Neuronal stem cell (in vitro differentiated cells): ENCODE results near the gene ANP32A.

Source experiments
- DNase-seq: peaks from one replicate; pipeline ENCODE4 v3.0.0-alpha.2; 2013; ENCODE audit warnings: low spot score
- H2AFZ ChIP-seq: one replicate; pipeline ENCODE4 v1.6.1; 2013; ENCODE audit warnings: mild to moderate bottlenecking, low read length, inconsistent platforms
- H2AK5ac ChIP-seq: 2 replicates; pipeline ENCODE4 v1.6.1; 2013; ENCODE audit warnings: low read depth, mild to moderate bottlenecking, inconsistent platforms, low read length, moderate library complexity, mixed read lengths
- H2BK120ac ChIP-seq: 2 replicates; pipeline ENCODE4 v1.6.1; 2013; ENCODE audit warnings: low read depth, mild to moderate bottlenecking, inconsistent platforms, low read length, moderate library complexity, mixed read lengths
- H2BK12ac ChIP-seq: one replicate; pipeline ENCODE4 v1.6.1; 2013; ENCODE audit warnings: low read length, inconsistent platforms
- H2BK15ac ChIP-seq: 2 replicates; pipeline ENCODE4 v1.6.1; 2013; ENCODE audit warnings: mild to moderate bottlenecking, low read length, inconsistent platforms, mixed read lengths
- H2BK5ac ChIP-seq: one replicate; pipeline ENCODE4 v1.6.1; 2013; ENCODE audit warnings: inconsistent platforms, mild to moderate bottlenecking, low read length, moderate library complexity
- H3K14ac ChIP-seq: one replicate; pipeline ENCODE4 v1.6.1; 2013; ENCODE audit warnings: low read length, inconsistent platforms
- H3K18ac ChIP-seq: 2 replicates; pipeline ENCODE4 v1.6.1; 2013; ENCODE audit warnings: low read length, inconsistent platforms
- H3K23ac ChIP-seq: 2 replicates; pipeline ENCODE4 v1.6.1; 2013; ENCODE audit warnings: low read depth, mild to moderate bottlenecking, mixed read lengths, low read length, inconsistent platforms; ENCODE audit not compliant: poor library complexity
- H3K27ac ChIP-seq: replicated peaks from 3 replicates; pipeline ENCODE4 v1.5.1; 2013; ENCODE audit warnings: low read length, inconsistent platforms
- H3K27me3 ChIP-seq, 3 experiments: 2 replicates each; pipeline ENCODE4 v1.6.1; 2013; ENCODE audit warnings: low read length in 3 of 3, mild to moderate bottlenecking in 2 of 3, inconsistent platforms in 1 of 3, low read depth in 1 of 3, mixed read lengths in 1 of 3, moderate library complexity in 1 of 3; ENCODE audit not compliant: control insufficient read depth in 3 of 3, insufficient read depth in 3 of 3
- H3K36me3 ChIP-seq, 2 donors: replicated peaks in 1 of 2; 2 replicates each; pipeline ENCODE4 v1.6.1; 2013; ENCODE audit warnings: low read length in 2 of 2; ENCODE audit not compliant: control insufficient read depth in 2 of 2, insufficient read depth in 2 of 2
- H3K4ac ChIP-seq: 2 replicates; pipeline ENCODE4 v1.6.1; 2013; ENCODE audit warnings: inconsistent platforms, mild to moderate bottlenecking, low read length, moderate library complexity
- H3K4me1 ChIP-seq, 2 donors: 1 replicate in 1 of 2; 2 replicates in 1 of 2; pipeline ENCODE4 v1.6.1; 2013; ENCODE audit warnings: low read length in 2 of 2, low read depth in 1 of 2; ENCODE audit not compliant: control insufficient read depth in 2 of 2, insufficient read depth in 1 of 2
- H3K4me2 ChIP-seq: one replicate; pipeline ENCODE4 v1.6.1; 2013; ENCODE audit warnings: mild to moderate bottlenecking, low read length, inconsistent platforms; ENCODE audit not compliant: insufficient read depth, poor library complexity, severe bottlenecking
- H3K4me3 ChIP-seq, 2 donors: 2 replicates each; pipeline ENCODE4 v1.5.1; 2013; ENCODE audit warnings: low read length in 2 of 2, mild to moderate bottlenecking in 2 of 2, inconsistent platforms in 1 of 2, moderate library complexity in 1 of 2
- H3K79me1 ChIP-seq: one replicate; pipeline ENCODE4 v1.6.1; 2013; ENCODE audit warnings: low read depth, mild to moderate bottlenecking, inconsistent platforms, low read length, moderate library complexity
- H3K9ac ChIP-seq: one replicate; pipeline ENCODE4 v1.6.1; 2013; ENCODE audit warnings: mild to moderate bottlenecking, low read depth, low read length, inconsistent platforms; ENCODE audit not compliant: poor library complexity
- H3K9me3 ChIP-seq, 2 donors: replicated peaks in 1 of 2; 2 replicates each; pipeline versions ENCODE3 to v1.6.1; 2013; ENCODE audit warnings: low read length in 2 of 2, mild to moderate bottlenecking in 2 of 2, inconsistent platforms in 1 of 2, low read depth in 1 of 2, mixed read lengths in 1 of 2, moderate library complexity in 1 of 2; ENCODE audit not compliant: control insufficient read depth in 2 of 2, insufficient read depth in 1 of 2
- H4K8ac ChIP-seq: one replicate; pipeline ENCODE4 v1.6.1; 2013; ENCODE audit warnings: low read depth, mild to moderate bottlenecking, inconsistent platforms, low read length, moderate library complexity
- H4K91ac ChIP-seq: one replicate; pipeline ENCODE4 v1.6.1; 2013; ENCODE audit warnings: low read length, low read depth, mild to moderate bottlenecking, inconsistent platforms; ENCODE audit not compliant: poor library complexity
- whole genome bisulfite sequencing, 2 donors: extraction: QIAGEN DNeasy Blood & Tissue Kit; methylation state at CpG; one replicate each; pipeline ENCODE4 v1.1.7; 2013; ENCODE audit warnings: missing lambda C conversion rate in 2 of 2, mixed read lengths in 1 of 2; ENCODE audit not compliant: insufficient read length in 2 of 2, insufficient replicate concordance in 1 of 2; ENCODE audit errors: extremely low coverage in 2 of 2; 5-methylcytosine and 5-hydroxymethylcytosine counted together

Gene ANP32A

DNA sequence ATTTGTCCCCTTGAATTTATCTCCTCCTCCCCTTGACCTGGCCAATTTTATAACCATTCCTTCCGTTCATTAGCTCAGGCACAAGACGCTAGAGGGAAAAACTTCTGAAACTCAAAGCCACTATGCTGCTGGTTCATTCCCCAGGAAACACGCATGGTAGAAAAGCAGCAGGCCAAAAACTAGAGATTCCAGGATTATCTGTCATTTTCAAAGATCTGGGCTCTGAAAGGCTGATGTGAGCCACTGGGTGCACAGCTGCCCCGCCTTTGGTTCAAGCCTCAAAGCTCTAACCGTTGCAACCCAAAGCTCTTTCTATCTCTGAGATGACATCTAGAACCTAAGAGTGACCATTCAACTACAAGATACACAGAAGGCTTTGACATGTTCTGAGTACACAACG lies 6.1 kb downstream of the ANP32A start:
- Histone ChIP-seq H3K18ac (no peak overlapping the region), H3K4me3 (no peak overlapping the region), H4K8ac (no peak overlapping the region), H2AK5ac (no peak overlapping the region), H4K91ac (no peak overlapping the region), H3K79me1 (peaks cover 5% of the 10 kb centered on the region), H2BK120ac (no peak overlapping the region), H2BK12ac (no peak overlapping the region), H3K36me3 (peaks cover 10 to 64% of the 10 kb centered on the region in 2 donors), H2AFZ (no peak overlapping the region), H2BK5ac (no peak overlapping the region), H3K23ac (no peak overlapping the region), H3K4me1 (peaks cover 19 to 30% of the 10 kb centered on the region in 2 donors), H2BK15ac (no peak overlapping the region), H3K14ac (no peak overlapping the region), H3K9ac (no peak overlapping the region), H3K27ac (no peak overlapping the region), H3K4me2 (no peak overlapping the region), H3K4ac (no peak overlapping the region), H3K27me3 (no peaks in the 10 kb centered on the region), H3K9me3 (no peaks in the 10 kb centered on the region)
- no peak for DNase-seq
- WGBS, 2 donors = no CpG with 5 or more reads among the region's 6 CpGs

DNA sequence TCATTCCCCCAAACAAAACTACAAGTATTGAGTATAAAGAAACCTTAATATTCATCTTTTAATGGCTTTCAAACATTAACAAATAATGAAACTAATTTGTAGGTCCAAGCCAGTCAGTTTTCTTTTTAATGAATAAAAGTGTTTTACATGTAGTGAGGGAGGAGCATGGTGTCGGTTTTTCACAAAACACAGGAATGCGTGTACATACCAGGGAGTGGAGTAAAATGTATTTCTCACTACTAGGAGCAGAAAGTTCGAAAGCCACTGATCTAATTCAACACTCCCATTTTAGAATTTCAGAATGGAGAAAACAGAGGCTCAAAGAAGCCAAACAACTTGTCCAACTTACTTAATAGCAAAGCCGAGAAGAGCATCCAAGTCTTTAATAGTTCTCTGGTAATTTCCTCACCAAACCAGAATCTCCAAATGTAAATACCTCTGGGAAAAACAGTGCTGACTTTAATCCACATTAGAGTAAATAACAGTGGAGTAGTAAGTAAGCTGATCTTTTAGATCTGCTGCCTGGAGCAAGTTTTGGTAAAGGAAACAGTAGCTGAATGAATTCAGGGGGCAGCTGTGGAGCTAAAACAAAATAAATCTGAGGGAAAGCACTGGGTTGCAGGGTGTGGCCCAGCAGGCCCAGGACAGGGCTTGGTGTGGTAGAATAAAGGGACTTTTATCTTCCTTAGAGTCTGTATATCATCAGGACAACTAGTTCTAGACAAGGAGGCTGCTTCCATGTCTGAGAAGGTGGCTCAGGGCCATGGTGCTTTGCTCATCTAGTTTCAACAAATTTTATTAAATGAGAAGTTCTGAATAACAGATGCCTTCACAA lies 7.9 kb downstream of the ANP32A start:
- no peak overlapping the region for H3K4ac ChIP-seq
- no peak overlapping the region for H2BK120ac ChIP-seq
- H3K4me1 ChIP-seq = peaks cover 19 to 42% of the 10 kb centered on the region in 2 donors
- H3K4me2 ChIP-seq = no peak overlapping the region
- H3K9ac ChIP-seq = no peak overlapping the region
- H4K8ac ChIP-seq = no peak overlapping the region
- H3K27ac ChIP-seq = no peak overlapping the region
- H2AFZ ChIP-seq = no peak overlapping the region
- peaks cover 12 to 82% of the 10 kb centered on the region in 2 donors for H3K36me3 ChIP-seq
- no peaks in the 10 kb centered on the region for H3K27me3 ChIP-seq
- no peak for DNase-seq
- no peak overlapping the region for H4K91ac ChIP-seq
- no CpG with 5 or more reads among the region's 4 CpGs for WGBS, 2 donors
- no peak overlapping the region for H3K18ac ChIP-seq
- no peak overlapping the region for H2BK12ac ChIP-seq
- H3K79me1 ChIP-seq = peaks cover 5% of the 10 kb centered on the region
- H2BK5ac ChIP-seq = no peak overlapping the region
- H3K23ac ChIP-seq = no peak overlapping the region
- H3K14ac ChIP-seq = no peak overlapping the region
- no peaks in the 10 kb centered on the region for H3K9me3 ChIP-seq
- no peak overlapping the region for H2AK5ac ChIP-seq
- H3K4me3 ChIP-seq = no peak overlapping the region
- no peak overlapping the region for H2BK15ac ChIP-seq

DNA sequence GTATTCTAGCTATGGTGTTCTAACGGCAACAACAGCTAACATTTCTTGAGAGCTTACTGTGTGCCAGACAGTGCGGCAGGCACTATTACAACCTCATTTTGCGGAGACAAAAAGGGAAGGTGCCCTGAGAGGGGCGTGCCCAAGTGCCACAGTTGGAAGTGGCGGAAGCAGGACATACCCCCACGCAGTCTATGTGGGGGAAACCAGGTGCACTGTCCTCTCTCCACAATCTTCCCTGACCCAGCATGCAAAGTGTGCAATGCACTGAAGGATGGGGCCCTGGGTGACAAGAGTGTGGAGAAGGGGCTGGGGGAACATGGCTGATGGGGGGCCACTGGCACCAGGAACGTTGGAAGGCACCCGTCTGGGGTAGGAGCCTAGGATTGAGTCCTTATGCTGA lies 8.6 kb downstream of the ANP32A start:
- no peak overlapping the region for H3K27ac ChIP-seq
- no peaks in the 10 kb centered on the region for H3K9me3 ChIP-seq
- H2BK12ac ChIP-seq = no peak overlapping the region
- H3K4me2 ChIP-seq = no peak overlapping the region
- H3K14ac ChIP-seq = no peak overlapping the region
- no CpG with 5 or more reads among the region's 8 CpGs for WGBS, 2 donors
- no peak overlapping the region for H3K4me3 ChIP-seq
- H4K91ac ChIP-seq = no peak overlapping the region
- no peak overlapping the region for H2BK15ac ChIP-seq
- no peak overlapping the region for H4K8ac ChIP-seq
- H3K4me1 ChIP-seq = peaks cover 19 to 47% of the 10 kb centered on the region in 2 donors
- no peak overlapping the region for H2AFZ ChIP-seq
- H3K79me1 ChIP-seq = peaks cover 9% of the 10 kb centered on the region
- no peak overlapping the region for H2AK5ac ChIP-seq
- H2BK5ac ChIP-seq = no peak overlapping the region
- no peak for DNase-seq
- H3K27me3 ChIP-seq = no peaks in the 10 kb centered on the region
- H2BK120ac ChIP-seq = no peak overlapping the region
- no peak overlapping the region for H3K4ac ChIP-seq
- no peak overlapping the region for H3K18ac ChIP-seq
- peak overlapping the region; percentile 38 for H3K9ac ChIP-seq
- H3K23ac ChIP-seq = no peak overlapping the region
- H3K36me3 ChIP-seq = peaks cover 14 to 88% of the 10 kb centered on the region in 2 donors

DNA sequence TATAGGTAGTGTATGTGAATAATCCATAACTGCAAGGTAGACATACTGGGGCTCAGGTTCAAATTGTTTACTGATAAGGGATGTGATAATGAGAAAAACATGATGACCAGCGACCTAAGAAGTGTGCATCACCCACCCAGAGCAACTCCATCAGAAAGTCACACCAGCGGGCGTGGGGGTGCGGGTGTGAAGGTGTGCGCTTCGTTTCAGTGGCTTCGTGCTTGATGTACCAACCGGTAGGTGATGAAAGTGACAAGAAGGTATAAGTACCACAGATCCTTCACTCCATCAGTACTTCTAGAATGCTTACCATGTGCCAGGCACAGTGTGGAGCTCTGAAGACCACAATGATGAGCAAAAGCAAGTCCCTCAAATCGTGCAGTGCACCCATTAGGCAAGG lies 11.2 kb downstream of the ANP32A start:
- no peak overlapping the region for H2AK5ac ChIP-seq
- no peak overlapping the region for H4K91ac ChIP-seq
- no CpG with 5 or more reads among the region's 9 CpGs for WGBS, 2 donors
- no peak overlapping the region for H2BK5ac ChIP-seq
- H3K36me3 ChIP-seq = peaks cover 15 to 92% of the 10 kb centered on the region in 2 donors
- H3K4me1 ChIP-seq = peaks cover 5 to 32% of the 10 kb centered on the region in 2 donors
- no peaks in the 10 kb centered on the region for H3K9me3 ChIP-seq
- no peak overlapping the region for H2AFZ ChIP-seq
- no peak overlapping the region for H3K4ac ChIP-seq
- no peak overlapping the region for H4K8ac ChIP-seq
- no peak overlapping the region for H3K18ac ChIP-seq
- peaks cover 13% of the 10 kb centered on the region for H3K79me1 ChIP-seq
- no peak overlapping the region for H3K23ac ChIP-seq
- no peak overlapping the region for H3K4me2 ChIP-seq
- DNase-seq = no peak
- no peak overlapping the region for H2BK12ac ChIP-seq
- H2BK15ac ChIP-seq = no peak overlapping the region
- H3K14ac ChIP-seq = no peak overlapping the region
- H3K27ac ChIP-seq = no peak overlapping the region
- H3K9ac ChIP-seq = no peak overlapping the region
- H3K27me3 ChIP-seq = no peaks in the 10 kb centered on the region
- H3K4me3 ChIP-seq = no peak overlapping the region
- no peak overlapping the region for H2BK120ac ChIP-seq
